Measurements from ENCODE around the gene PDPN. TPM values are rescaled to one million over a fixed set of nuclear protein-coding genes. Genes with fewer than 3 reads are reported as not detected.

Gene PDPN
- total and polyA plus RNA-seq, 2 of the 8 experiments (the other 6 are each of a cell fraction or from before 2014, with no cell fraction given) = 44.7 to 169 TPM

DNA sequence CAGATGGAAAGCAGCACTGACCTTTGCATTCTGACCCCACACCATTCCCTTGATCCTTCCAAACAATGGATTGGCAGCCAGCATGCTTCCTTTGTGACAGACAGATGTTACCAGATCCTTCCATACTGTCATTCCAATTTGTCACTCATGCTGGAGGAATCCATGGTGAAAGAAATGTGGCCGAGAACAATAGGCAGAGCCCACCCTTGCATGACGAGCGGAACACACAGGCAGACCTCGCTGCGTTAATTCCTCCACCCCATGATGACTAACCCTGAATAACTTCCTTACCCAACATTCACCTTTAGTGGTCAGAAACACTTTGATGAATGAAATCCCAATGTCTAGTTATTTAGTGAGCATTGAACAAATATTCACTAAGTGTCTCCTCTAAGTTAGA, 45.1 kb downstream of the PDPN start:
- no peak overlapping the region for H3K27ac ChIP-seq (ENCODE audit: low read depth, low read length)
- H3K9ac ChIP-seq (replicated peaks in 1 of 4; ENCODE audit: extremely low read depth in 1 of 4, low read depth in 3 of 4, low read length in 3 of 4) = no peak overlapping the region
- no peak overlapping the region for H2BK120ac ChIP-seq (replicated peaks; ENCODE audit: low read depth, low read length)
- H3K4me2 ChIP-seq (ENCODE audit: insufficient read depth in 1 of 2, low read depth in 2 of 2, low read length in 2 of 2) = no peak overlapping the region
- H3K36me3 ChIP-seq (ENCODE audit: control insufficient read depth in 2 of 4, insufficient read depth in 4 of 4, low read length in 3 of 4) = no peaks in the 10 kb centered on the region
- no peak overlapping the region for H3K4ac ChIP-seq (replicated peaks; ENCODE audit: insufficient read length, low read depth, low read length)
- no peaks in the 10 kb centered on the region for H3K79me2 ChIP-seq (ENCODE audit: control insufficient read depth in 1 of 2, insufficient read depth in 2 of 2, low read length in 2 of 2)
- no peak overlapping the region for H4K91ac ChIP-seq (replicated peaks; ENCODE audit: insufficient read length, low read length)
- no peaks in the 10 kb centered on the region for H4K20me1 ChIP-seq (replicated peaks in 1 of 2; ENCODE audit: control insufficient read depth in 1 of 2, insufficient read depth in 2 of 2, low read length in 2 of 2)
- no peak overlapping the region for H3K4me3 ChIP-seq (ENCODE audit: extremely low read depth in 1 of 4, insufficient read depth in 2 of 4, low read depth in 3 of 4, low read length in 4 of 4)
- WGBS, 2 experiments (ENCODE audit: extremely low coverage in 1 of 2, insufficient coverage in 1 of 2, insufficient read length in 1 of 2, insufficient replicate concordance in 2 of 2, low coverage in 1 of 2, low lambda C conversion rate in 2 of 2, missing lambda C conversion rate in 1 of 2) = 88% methylated on average over 5 of the region's 5 CpGs; no CpG with 5 or more reads in 1 of the 2 experiments
- H3K23ac ChIP-seq (ENCODE audit: insufficient read length) = no peak overlapping the region
- no peak overlapping the region for H3K18ac ChIP-seq (ENCODE audit: extremely low read depth, low read length)
- POLR2A ChIA-PET (ENCODE audit: partially characterized antibody) = no interaction called here
- H2BK15ac ChIP-seq (ENCODE audit: low read length) = no peak overlapping the region
- no peaks in the 10 kb centered on the region for H3K4me1 ChIP-seq (replicated peaks in 1 of 4; ENCODE audit: control insufficient read depth in 3 of 4, insufficient read depth in 4 of 4, low read length in 3 of 4)
- no peaks in the 10 kb centered on the region for H3K27me3 ChIP-seq (replicated peaks in 1 of 4; ENCODE audit: control insufficient read depth in 3 of 4, extremely low read depth in 1 of 4, insufficient read depth in 3 of 4, low read length in 3 of 4)
- no peaks in the 10 kb centered on the region; a peak in 1 of 4 replicates for H3K9me3 ChIP-seq (ENCODE audit: insufficient read depth in 2 of 2, low read depth in 1 of 2, low read length in 1 of 2)
- no peak overlapping the region for H3K14ac ChIP-seq (ENCODE audit: insufficient read length)
- no peak overlapping the region for H4K8ac ChIP-seq (ENCODE audit: extremely low read depth, insufficient read depth, low read length)
- no peak overlapping the region for H2AFZ ChIP-seq (ENCODE audit: low read length)
- FAIRE-seq (no peak), DNase-seq (ENCODE audit: low read depth in 1 of 2, low spot score in 2 of 2) (no peak)
- H3K23me2 ChIP-seq (ENCODE audit: low read depth, low read length) = no peaks in the 10 kb centered on the region
- H2BK12ac ChIP-seq (ENCODE audit: low read depth, low read length) = no peak overlapping the region
- no peak overlapping the region for H4K5ac ChIP-seq (ENCODE audit: insufficient read length, low read depth, low read length)
- no peaks in the 10 kb centered on the region for H3K79me1 ChIP-seq (ENCODE audit: low read depth, low read length)
- no peak overlapping the region for H2AK5ac ChIP-seq (ENCODE audit: low read depth, low read length)
- no peak overlapping the region for H2BK5ac ChIP-seq (ENCODE audit: low read depth, low read length)
- CTCF ChIA-PET (ENCODE audit: partially characterized antibody) = no interaction called here
- no peak overlapping the region for H2BK20ac ChIP-seq (ENCODE audit: low read length)
- no peak overlapping the region for H3K56ac ChIP-seq (replicated peaks; ENCODE audit: insufficient read length, low read depth, low read length)
- TF ChIP-seq BRCA1 (IDR thresholded peaks at IDR 0.05; ENCODE audit: low read depth, low read length) (no peak), GABPA (IDR thresholded peaks at IDR 0.05; ENCODE audit: borderline replicate concordance, insufficient read depth, low read length) (no peak), SIN3A (conservative IDR thresholded peaks at IDR 0.05 in 1 of 2, IDR thresholded peaks at IDR 0.05 in 1 of 2; ENCODE audit: low read depth in 1 of 2, low read length in 2 of 2) (no peak), RFX5 (IDR thresholded peaks at IDR 0.05; ENCODE audit: borderline replicate concordance, low read depth, low read length) (no peak), CEBPB (IDR thresholded peaks at IDR 0.05; ENCODE audit: low read depth, low read length) (no peak)
- TF ChIP-seq, protein P1, sequence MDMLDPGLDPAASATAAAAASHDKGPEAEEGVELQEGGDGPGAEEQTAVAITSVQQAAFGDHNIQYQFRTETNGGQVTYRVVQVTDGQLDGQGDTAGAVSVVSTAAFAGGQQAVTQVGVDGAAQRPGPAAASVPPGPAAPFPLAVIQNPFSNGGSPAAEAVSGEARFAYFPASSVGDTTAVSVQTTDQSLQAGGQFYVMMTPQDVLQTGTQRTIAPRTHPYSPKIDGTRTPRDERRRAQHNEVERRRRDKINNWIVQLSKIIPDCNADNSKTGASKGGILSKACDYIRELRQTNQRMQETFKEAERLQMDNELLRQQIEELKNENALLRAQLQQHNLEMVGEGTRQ (IDR thresholded peaks at IDR 0.05; ENCODE audit: low read length) = no peak
